NT2/D1 (cell line): ENCODE results near the gene PGAP2.
A peak's percentile ranks its signal among the peaks of the same experiment; 100 is the strongest.

ENCODE experiments used
- DNase-seq: peaks from one replicate; pipeline ENCODE4 v3.0.0-alpha.2; 2011; ENCODE audit warnings: low read depth, low spot score
- H3K27me3 ChIP-seq: 2 replicates; pipeline ENCODE4 v1.6.0; 2011; ENCODE audit warnings: mild to moderate bottlenecking; ENCODE audit not compliant: insufficient read length, insufficient read depth
- H3K36me3 ChIP-seq: 2 replicates; pipeline ENCODE4 v1.6.1; 2011; ENCODE audit warnings: mild to moderate bottlenecking, low read length, mixed read lengths; ENCODE audit not compliant: insufficient read depth, insufficient read length
- H3K4me1 ChIP-seq: 2 replicates; pipeline ENCODE4 v1.5.1; 2011; ENCODE audit not compliant: insufficient read depth, insufficient read length
- H3K4me3 ChIP-seq: 2 replicates; pipeline ENCODE4 v1.5.1; 2011; ENCODE audit warnings: low read depth; ENCODE audit not compliant: insufficient read length
- H3K9ac ChIP-seq: 2 replicates; pipeline ENCODE4 v1.6.0; 2011; ENCODE audit warnings: low read depth; ENCODE audit not compliant: insufficient read length
- H3K9me3 ChIP-seq: 2 replicates; pipeline ENCODE4 v1.5.1; 2011; ENCODE audit warnings: mild to moderate bottlenecking, low read length; ENCODE audit not compliant: insufficient read depth
- SUZ12 ChIP-seq: IDR thresholded peaks from 2 replicates; pipeline ENCODE4 v1.6.1; 2011; ENCODE audit not compliant: insufficient read length, insufficient read depth; ENCODE audit errors: extremely low read depth
- YY1 ChIP-seq: IDR thresholded peaks from 2 replicates; pipeline ENCODE4 v1.6.1; 2011; ENCODE audit not compliant: insufficient read length, insufficient read depth
- ZNF274 ChIP-seq: IDR thresholded peaks from 2 replicates; pipeline ENCODE4 v1.6.1; 2011; ENCODE audit warnings: mild to moderate bottlenecking, low read depth, low read length

PGAP2 gene

DNA sequence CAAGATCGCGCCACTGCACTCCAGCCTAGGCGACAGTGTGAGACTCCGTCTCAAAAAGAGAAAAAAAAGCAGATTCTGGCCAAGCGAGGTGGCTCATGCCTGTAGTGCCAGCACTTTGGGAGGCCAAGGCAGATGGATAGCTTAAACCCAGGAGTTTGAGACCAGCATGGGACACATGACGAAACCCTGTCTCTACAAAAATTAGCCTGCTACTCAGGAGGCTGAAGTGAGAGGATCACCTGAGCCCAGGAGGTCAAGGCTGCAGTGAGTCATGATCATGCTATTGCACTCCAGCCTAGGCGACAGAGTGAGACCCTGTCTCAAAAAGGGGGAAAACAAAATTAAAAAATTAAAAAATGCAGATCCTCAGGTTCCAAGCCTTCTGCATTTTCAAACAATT, 14.0 kb downstream of the PGAP2 start:
- no peak for DNase-seq
- peaks cover 50% of the 10 kb centered on the region for H3K36me3 ChIP-seq
- H3K27me3 ChIP-seq: no peaks in the 10 kb centered on the region
- TF ChIP-seq YY1: no peak
- TF ChIP-seq ZNF274: no peak
- TF ChIP-seq SUZ12: no peak
- H3K4me3 ChIP-seq: no peak overlapping the region
- no peaks in the 10 kb centered on the region for H3K9me3 ChIP-seq
- no peak overlapping the region for H3K9ac ChIP-seq
- peaks cover 20% of the 10 kb centered on the region for H3K4me1 ChIP-seq

DNA sequence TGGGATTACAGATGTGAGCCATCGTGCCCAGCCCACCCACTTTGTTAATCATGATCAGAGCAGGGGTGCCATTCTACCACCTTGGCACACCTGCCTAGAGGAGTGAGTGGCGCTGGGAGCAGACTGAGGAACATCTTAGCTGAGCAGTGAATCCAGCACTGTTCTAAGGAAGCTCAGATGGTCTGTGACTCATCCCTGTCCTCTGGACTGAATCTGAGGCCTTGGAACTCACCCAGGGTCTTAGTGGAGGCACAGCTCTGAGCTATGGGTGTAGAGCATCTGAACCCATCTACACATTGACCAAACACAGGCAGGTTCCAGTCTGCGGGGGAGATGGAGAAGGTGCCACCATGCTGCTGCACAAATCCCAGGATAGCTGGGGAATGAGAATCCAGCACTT, 14.9 kb downstream of the PGAP2 start:
- Histone ChIP-seq H3K27me3 (no peaks in the 10 kb centered on the region), H3K9ac (no peak overlapping the region), H3K36me3 (peaks cover 60% of the 10 kb centered on the region), H3K4me1 (peaks cover 27% of the 10 kb centered on the region), H3K4me3 (no peak overlapping the region), H3K9me3 (no peaks in the 10 kb centered on the region)
- TF ChIP-seq YY1 (no peak), SUZ12 (no peak)
- DNase-seq: no peak

DNA sequence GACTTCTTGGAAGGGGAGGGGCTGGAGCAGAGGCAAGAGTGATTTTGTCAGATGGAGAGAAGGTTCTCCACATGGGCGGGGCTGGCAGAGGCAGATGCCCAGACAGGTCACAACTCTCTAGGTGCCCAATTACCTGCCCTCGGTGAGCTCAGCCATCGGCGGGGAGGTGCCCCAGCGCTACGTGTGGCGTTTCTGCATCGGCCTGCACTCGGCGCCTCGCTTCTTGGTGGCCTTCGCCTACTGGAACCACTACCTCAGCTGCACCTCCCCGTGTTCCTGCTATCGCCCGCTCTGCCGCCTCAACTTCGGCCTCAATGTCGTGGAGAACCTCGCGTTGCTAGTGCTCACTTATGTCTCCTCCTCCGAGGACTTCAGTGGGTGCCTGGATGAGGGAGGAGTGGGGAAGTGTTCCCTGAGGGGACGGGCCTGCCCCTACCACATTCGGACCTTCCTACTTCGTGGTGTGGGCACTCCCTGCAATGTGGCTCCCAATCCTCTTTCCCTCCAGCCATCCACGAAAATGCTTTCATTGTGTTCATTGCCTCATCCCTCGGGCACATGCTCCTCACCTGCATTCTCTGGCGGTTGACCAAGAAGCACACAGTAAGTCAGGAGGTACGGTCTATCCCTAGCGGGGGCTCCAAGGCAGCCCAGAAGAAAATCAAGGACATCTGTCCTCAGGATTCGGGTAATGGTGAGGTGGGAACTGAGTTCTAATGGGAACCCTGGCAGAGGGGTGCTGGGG, 15.6 kb downstream of the PGAP2 start:
- Histone ChIP-seq H3K36me3 (peaks cover 63% of the 10 kb centered on the region), H3K9me3 (no peaks in the 10 kb centered on the region), H3K4me3 (no peak overlapping the region), H3K9ac (no peak overlapping the region), H3K4me1 (peaks cover 27% of the 10 kb centered on the region), H3K27me3 (no peaks in the 10 kb centered on the region)
- no peak for TF ChIP-seq YY1
- TF ChIP-seq SUZ12: no peak
- TF ChIP-seq ZNF274: no peak
- no peak for DNase-seq

DNA sequence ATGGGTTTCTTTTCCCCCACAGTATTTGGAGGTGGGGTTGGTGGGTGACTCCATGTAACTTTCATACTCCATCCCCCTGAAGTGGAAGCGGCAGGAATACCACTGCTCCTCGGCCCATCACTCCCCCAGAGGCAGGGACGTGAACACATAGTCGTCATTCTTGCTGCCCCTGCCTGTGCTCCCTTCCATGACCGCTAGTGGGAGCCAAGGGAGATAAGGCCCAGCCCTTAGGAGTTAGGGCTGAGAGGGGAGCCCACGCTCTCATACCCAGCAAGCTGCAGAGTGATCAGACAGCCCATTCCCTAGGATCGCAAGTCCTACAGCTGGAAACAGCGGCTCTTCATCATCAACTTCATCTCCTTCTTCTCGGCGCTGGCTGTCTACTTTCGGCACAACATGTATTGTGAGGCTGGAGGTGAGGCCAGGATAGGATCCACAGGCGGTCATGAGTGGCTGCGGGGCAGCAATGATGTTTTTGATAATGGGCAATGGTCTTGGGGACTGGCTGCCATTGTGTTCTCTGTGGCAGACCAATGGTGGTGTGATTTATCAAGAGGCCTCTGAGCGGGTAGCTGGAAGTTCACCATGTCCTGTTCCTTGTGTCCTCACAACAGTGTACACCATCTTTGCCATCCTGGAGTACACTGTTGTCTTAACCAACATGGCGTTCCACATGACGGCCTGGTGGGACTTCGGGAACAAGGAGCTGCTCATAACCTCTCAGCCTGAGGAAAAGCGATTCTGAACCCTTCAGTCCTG, 16.5 kb downstream of the PGAP2 start:
- no peaks in the 10 kb centered on the region for H3K9me3 ChIP-seq
- peak; percentile 85 for DNase-seq

DNA sequence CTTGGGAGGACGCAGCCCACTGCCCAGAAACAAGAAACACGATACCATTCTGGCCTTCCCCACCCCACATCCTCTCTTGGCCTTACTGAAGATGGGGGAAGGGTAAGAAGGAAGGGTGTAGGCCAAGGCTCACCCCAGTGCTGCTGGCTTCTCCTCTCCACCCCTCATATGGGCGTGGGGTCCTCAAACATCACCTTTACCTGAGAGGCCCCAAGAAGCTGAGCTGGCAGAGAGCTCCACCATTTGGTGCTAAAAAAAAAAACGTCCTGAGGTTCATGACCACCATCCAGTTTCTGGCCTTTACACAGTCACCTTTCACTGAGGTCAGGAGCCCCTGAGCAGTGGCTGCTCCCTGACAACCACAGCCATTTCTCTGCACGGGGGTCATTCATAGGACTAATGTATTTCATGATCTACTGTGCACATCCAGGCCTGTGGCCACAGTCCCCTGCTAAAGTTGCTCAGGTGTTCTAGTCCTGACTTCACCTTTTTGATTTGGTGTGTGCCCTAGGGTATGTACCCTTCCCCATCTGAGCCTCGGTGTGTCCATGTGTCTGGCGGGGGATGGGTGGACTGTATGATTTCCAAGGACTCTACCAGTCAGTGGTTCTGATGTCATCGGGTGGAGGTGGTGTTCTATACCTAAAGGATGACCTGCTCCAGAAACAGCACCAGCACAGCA, 17.3 kb downstream of the PGAP2 start:
- Histone ChIP-seq H3K4me3 (no peak overlapping the region), H3K36me3 (peaks cover 74% of the 10 kb centered on the region), H3K4me1 (peaks cover 27% of the 10 kb centered on the region), H3K9ac (no peak overlapping the region), H3K9me3 (no peaks in the 10 kb centered on the region), H3K27me3 (no peaks in the 10 kb centered on the region)
- DNase-seq: no peak
- TF ChIP-seq YY1 (no peak), SUZ12 (no peak), ZNF274 (no peak)

More for the DNA sequence above, 16.5 kb downstream of the PGAP2 start:
- peak overlapping the region; percentile 8 for H3K9ac ChIP-seq
- H3K27me3 ChIP-seq: no peaks in the 10 kb centered on the region
- peaks cover 27% of the 10 kb centered on the region for H3K4me1 ChIP-seq
- TF ChIP-seq SUZ12: no peak
- no peak for TF ChIP-seq ZNF274
- no peak for TF ChIP-seq YY1
- no peak overlapping the region for H3K4me3 ChIP-seq
- H3K36me3 ChIP-seq: peaks cover 71% of the 10 kb centered on the region

DNA sequence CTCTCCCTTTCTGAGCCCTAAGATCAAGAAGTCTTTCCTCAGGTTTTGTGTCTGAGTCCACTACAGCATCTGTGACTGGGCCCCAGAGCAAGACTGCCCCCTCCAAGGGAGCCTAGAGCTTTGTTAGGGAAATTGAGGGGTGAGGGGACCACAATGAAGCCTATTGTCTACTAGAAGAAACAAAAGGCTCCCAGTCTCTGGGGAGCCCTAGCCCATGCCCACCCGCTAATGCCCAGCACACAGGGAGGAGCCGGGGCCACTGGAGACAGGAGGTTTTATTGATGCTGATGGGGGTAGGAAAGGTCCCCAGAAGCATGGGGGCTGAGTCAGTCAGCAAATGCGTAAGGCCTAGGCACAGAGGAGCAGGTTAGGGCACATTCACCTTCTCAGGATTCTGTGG, 18.4 kb downstream of the PGAP2 start:
- no peak overlapping the region for H3K9ac ChIP-seq
- H3K4me3 ChIP-seq: no peak overlapping the region

More for the DNA sequence above, 18.4 kb downstream of the PGAP2 start:
- Histone ChIP-seq H3K4me1 (peaks cover 27% of the 10 kb centered on the region), H3K9me3 (no peaks in the 10 kb centered on the region), H3K36me3 (peaks cover 79% of the 10 kb centered on the region), H3K27me3 (no peaks in the 10 kb centered on the region)
- no peak for DNase-seq
- no peak for TF ChIP-seq YY1
- no peak for TF ChIP-seq ZNF274
- TF ChIP-seq SUZ12: no peak
